ENCODE data around the gene ANKS1A. TPM values are rescaled to one million over a fixed set of nuclear protein-coding genes. Genes with fewer than 3 reads are reported as not detected.

The ANKS1A gene
- total and polyA plus RNA-seq, 2 experiments from 2014 or later, result 17.5 to 25.4 TPM

DNA sequence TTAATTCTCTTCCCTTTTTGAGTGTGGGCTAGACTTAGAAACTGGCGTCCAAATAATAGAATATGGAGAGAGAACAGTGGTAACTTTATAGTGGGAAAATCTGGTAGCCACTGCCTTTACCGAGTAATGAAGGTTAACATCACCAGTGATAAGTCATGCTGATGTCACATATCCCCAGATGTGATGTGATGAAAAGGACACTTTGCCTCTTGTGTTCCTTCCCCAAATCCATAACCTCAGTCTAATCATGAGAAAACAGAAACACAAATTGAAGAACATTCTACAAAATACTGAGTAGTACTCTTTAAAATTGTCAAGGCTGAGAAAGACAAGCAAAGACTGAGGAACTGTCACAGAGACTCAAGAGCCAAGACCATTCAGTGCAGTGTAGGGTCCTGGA, 17.8 kb downstream of the ANKS1A start:
- H3K79me2 ChIP-seq, result peaks cover 95% of the 10 kb centered on the region
- 97% methylated on average over 2 of the region's 2 CpGs for WGBS (ENCODE audit: low lambda C conversion rate, missing lambda C conversion rate)
- no peak overlapping the region for H3K4me3 ChIP-seq
- no peaks in the 10 kb centered on the region for H3K9me3 ChIP-seq (ENCODE audit: low read depth)
- H3K27me3 ChIP-seq, result no peaks in the 10 kb centered on the region
- peaks cover 4% of the 10 kb centered on the region for H3K4me1 ChIP-seq (ENCODE audit: insufficient read depth)
- H3K9me2 ChIP-seq (replicated peaks; ENCODE audit: insufficient read depth), result no peaks in the 10 kb centered on the region
- no peaks in the 10 kb centered on the region for H3K36me3 ChIP-seq (replicated peaks; ENCODE audit: insufficient read depth, low read depth)
- no peak overlapping the region for H2AFZ ChIP-seq
- no peak overlapping the region for H3K4me2 ChIP-seq
- no peak overlapping the region for H3K27ac ChIP-seq
- peaks cover 7% of the 10 kb centered on the region for H4K20me1 ChIP-seq (ENCODE audit: insufficient read depth, poor library complexity, severe bottlenecking)
- no peak for TF ChIP-seq EZH2phosphoT487 (IDR thresholded peaks at IDR 0.05; ENCODE audit: low read depth, severe bottlenecking, unreplicated experiment)
- no peak for TF ChIP-seq CTCF (IDR thresholded peaks at IDR 0.05; ENCODE audit: poor library complexity)
- no peak for TF ChIP-seq EZH2 (IDR thresholded peaks at IDR 0.05; ENCODE audit: borderline replicate concordance)
- no peak for DNase-seq (ENCODE audit: low spot score)

DNA sequence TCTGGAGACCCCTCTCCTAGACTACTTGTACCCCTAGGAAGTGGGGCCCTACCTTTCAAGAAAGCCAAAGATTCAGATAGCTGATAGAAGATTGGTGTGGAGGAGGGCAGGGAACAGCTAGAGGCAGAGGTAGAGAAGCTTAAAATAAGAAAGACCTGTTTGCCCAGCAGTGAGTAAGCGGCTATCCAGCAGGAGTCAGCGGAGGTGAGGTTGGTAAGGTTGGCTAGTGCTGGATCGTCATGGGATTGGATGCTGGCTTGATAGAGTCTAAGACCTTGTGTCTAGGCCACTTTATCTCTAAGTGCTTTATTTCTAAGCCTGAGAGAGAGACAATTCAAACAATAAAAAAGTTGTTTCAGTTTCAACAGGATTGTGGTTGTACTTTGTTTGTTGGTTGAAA, 19.1 kb downstream of the ANKS1A start:
- peaks cover 12% of the 10 kb centered on the region for H4K20me1 ChIP-seq (ENCODE audit: insufficient read depth, poor library complexity, severe bottlenecking)
- H3K4me3 ChIP-seq, result no peak overlapping the region
- H3K4me1 ChIP-seq (ENCODE audit: insufficient read depth), result peaks cover 4% of the 10 kb centered on the region
- H3K27ac ChIP-seq, result no peak overlapping the region
- TF ChIP-seq EZH2 (IDR thresholded peaks at IDR 0.05; ENCODE audit: borderline replicate concordance) (no peak), EZH2phosphoT487 (IDR thresholded peaks at IDR 0.05; ENCODE audit: low read depth, severe bottlenecking, unreplicated experiment) (no peak), CTCF (IDR thresholded peaks at IDR 0.05; ENCODE audit: poor library complexity) (no peak)
- no peak overlapping the region for H3K4me2 ChIP-seq
- no peaks in the 10 kb centered on the region for H3K27me3 ChIP-seq
- H3K9me2 ChIP-seq (replicated peaks; ENCODE audit: insufficient read depth), result no peaks in the 10 kb centered on the region
- H3K79me2 ChIP-seq, result peaks cover 97% of the 10 kb centered on the region
- 86% methylated on average over 3 of the region's 3 CpGs for WGBS (ENCODE audit: low lambda C conversion rate, missing lambda C conversion rate)
- no peaks in the 10 kb centered on the region for H3K36me3 ChIP-seq (replicated peaks; ENCODE audit: insufficient read depth, low read depth)
- no peaks in the 10 kb centered on the region for H3K9me3 ChIP-seq (ENCODE audit: low read depth)
- H2AFZ ChIP-seq, result no peak overlapping the region
- DNase-seq (ENCODE audit: low spot score), result peak; percentile 12

DNA sequence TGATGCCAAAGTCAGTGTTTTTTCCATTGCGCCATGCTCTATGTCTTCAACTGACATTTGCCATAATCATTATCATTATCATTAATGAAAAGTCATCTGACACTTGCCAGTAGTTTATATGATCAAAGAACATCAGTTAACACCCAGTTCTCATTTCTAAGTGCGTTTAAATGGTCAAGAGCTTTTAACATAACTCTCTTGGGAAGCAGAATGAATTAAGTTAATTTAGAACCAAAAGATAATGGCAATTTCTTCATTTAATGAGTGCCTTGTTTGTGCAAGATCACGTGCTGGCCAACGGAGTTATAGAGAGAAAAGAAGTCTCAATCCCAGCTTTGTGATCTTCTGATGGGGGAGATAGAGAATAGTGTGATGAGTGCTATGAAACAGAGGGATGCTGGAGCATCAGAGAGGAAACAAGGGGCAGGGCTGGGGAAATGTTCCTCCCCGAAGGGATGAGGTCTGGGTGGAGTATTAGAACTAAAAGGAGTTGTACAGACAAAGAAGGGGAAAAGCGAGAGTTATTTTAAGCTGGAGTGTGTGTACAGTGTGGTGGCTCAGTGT, 20.3 kb downstream of the ANKS1A start:
- Histone ChIP-seq H3K79me2 (peaks cover 96% of the 10 kb centered on the region), H2AFZ (no peak overlapping the region), H3K9me3 (ENCODE audit: low read depth) (no peaks in the 10 kb centered on the region), H3K27me3 (no peaks in the 10 kb centered on the region), H3K27ac (no peak overlapping the region), H3K4me3 (no peak overlapping the region), H4K20me1 (ENCODE audit: insufficient read depth, poor library complexity, severe bottlenecking) (peaks cover 12% of the 10 kb centered on the region), H3K9me2 (replicated peaks; ENCODE audit: insufficient read depth) (no peaks in the 10 kb centered on the region), H3K4me2 (no peak overlapping the region), H3K4me1 (ENCODE audit: insufficient read depth) (peaks cover 4% of the 10 kb centered on the region), H3K36me3 (replicated peaks; ENCODE audit: insufficient read depth, low read depth) (no peaks in the 10 kb centered on the region)
- no peak for DNase-seq (ENCODE audit: low spot score)
- no peak for TF ChIP-seq CTCF (IDR thresholded peaks at IDR 0.05; ENCODE audit: poor library complexity)
- no peak for TF ChIP-seq EZH2 (IDR thresholded peaks at IDR 0.05; ENCODE audit: borderline replicate concordance)
- no peak for TF ChIP-seq EZH2phosphoT487 (IDR thresholded peaks at IDR 0.05; ENCODE audit: low read depth, severe bottlenecking, unreplicated experiment)
- WGBS (ENCODE audit: low lambda C conversion rate, missing lambda C conversion rate), result 69% methylated on average over 6 of the region's 6 CpGs

Measured in hepatocyte (in vitro differentiated cells).